SU-DHL-6 (cell line): Measurements from ENCODE around the gene VANGL1.

ENCODE experiments used
- CTCF ChIP-seq: fragments of 200-600 bp; sonication (generic); IDR thresholded peaks from one replicate; pipeline ENCODE4 v1.5.1; 2017; ENCODE audit warnings: antibody characterized with exemption, mild to moderate bottlenecking, low read length, moderate library complexity; ENCODE audit not compliant: insufficient read depth, poor library complexity, severe bottlenecking
- EZH2phosphoT487 ChIP-seq: fragments of 200-600 bp; sonication (generic), shearing (Covaris generic); conservative IDR thresholded peaks from 2 replicates; pipeline ENCODE4 v1.6.1; 2018; ENCODE audit warnings: mild to moderate bottlenecking, antibody characterized with exemption, low read length, moderate library complexity, mixed read lengths

- TF ChIP-seq CTCF = no peak
- no peak for TF ChIP-seq EZH2phosphoT487
Measured at GRCh38 chr1:115666702-115667101, 24.9 kb downstream of the VANGL1 start.
